ENCODE results near the gene NXT1.

Gene NXT1

GRCh38 chr20:23391707-23392310 is 41.2 kb downstream of the NXT1 start:
- no peak for DNase-seq (ENCODE audit: low spot score)

GRCh38 chr20:23393996-23394775 is 43.6 kb downstream of the NXT1 start:
- no peak for DNase-seq (ENCODE audit: low spot score)

GRCh38 chr20:23396950-23397627 is 46.5 kb downstream of the NXT1 start:
- no peak for DNase-seq (ENCODE audit: low spot score)

- DNase-seq (ENCODE audit: low spot score) = no peak
Observed at GRCh38 chr20:23397961-23398360, 47.4 kb downstream of the NXT1 start.

- DNase-seq (ENCODE audit: low spot score) = no peak
Observed at GRCh38 chr20:23399568-23400241, 49.1 kb downstream of the NXT1 start.

GRCh38 chr20:23401051-23401450 is 50.5 kb downstream of the NXT1 start:
- DNase-seq (ENCODE audit: low spot score) = no peak

GRCh38 chr20:23403751-23404150 is 53.2 kb downstream of the NXT1 start:
- DNase-seq (ENCODE audit: low spot score) = no peak

- DNase-seq (ENCODE audit: low spot score) = no peak
Observed at GRCh38 chr20:23404196-23404595, 53.6 kb downstream of the NXT1 start.
